AG20443 (cell line): ENCODE data around the gene CSF2RB.

Experiments
- DNase-seq: peaks from one replicate; pipeline ENCODE4 v3.0.0; 2012; ENCODE audit warnings: low spot score, mixed read lengths

Gene CSF2RB

DNA sequence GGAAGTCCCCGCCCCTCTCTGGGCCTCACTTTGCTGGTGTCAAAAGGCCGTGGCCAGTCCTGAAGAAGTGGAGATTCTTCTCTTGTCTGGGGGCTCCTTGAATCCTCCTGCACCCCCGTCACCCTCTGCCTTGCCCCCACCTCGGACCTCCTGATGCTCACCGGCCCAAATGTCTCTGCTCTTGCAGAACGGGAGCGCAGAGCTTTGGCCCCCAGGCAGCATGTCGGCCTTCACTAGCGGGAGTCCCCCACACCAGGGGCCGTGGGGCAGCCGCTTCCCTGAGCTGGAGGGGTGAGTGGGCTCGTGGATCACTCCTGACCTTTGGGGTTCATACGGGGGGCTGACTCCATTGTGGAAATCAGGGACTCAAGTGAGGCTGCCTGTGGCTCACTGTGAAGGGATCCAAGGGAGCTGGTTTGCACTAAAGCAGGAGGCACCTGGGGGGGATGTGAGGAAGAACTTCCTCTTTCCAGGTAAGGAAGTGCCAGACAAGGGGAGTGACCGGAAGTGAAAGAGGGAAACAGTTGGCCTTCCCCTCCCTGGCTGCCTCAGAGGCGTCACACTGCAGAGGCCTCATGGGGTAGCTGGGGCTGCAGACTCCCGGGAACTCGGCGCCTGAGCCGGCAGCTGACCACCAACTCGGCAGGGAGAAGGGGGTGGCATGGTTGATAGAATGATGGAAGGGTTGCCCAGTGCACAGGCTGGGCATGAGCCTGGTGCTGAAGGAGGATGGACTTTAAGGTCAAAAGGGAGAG, 23.1 kb downstream of the CSF2RB start:
- no peak for DNase-seq

DNA sequence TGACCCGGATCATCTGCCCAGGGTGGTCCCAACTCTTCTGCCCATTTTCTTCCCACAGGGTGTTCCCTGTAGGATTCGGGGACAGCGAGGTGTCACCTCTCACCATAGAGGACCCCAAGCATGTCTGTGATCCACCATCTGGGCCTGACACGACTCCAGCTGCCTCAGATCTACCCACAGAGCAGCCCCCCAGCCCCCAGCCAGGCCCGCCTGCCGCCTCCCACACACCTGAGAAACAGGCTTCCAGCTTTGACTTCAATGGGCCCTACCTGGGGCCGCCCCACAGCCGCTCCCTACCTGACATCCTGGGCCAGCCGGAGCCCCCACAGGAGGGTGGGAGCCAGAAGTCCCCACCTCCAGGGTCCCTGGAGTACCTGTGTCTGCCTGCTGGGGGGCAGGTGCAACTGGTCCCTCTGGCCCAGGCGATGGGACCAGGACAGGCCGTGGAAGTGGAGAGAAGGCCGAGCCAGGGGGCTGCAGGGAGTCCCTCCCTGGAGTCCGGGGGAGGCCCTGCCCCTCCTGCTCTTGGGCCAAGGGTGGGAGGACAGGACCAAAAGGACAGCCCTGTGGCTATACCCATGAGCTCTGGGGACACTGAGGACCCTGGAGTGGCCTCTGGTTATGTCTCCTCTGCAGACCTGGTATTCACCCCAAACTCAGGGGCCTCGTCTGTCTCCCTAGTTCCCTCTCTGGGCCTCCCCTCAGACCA, 24.0 kb downstream of the CSF2RB start:
- DNase-seq = no peak

DNA sequence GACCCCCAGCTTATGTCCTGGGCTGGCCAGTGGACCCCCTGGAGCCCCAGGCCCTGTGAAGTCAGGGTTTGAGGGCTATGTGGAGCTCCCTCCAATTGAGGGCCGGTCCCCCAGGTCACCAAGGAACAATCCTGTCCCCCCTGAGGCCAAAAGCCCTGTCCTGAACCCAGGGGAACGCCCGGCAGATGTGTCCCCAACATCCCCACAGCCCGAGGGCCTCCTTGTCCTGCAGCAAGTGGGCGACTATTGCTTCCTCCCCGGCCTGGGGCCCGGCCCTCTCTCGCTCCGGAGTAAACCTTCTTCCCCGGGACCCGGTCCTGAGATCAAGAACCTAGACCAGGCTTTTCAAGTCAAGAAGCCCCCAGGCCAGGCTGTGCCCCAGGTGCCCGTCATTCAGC, 24.6 kb downstream of the CSF2RB start:
- DNase-seq = no peak

DNA sequence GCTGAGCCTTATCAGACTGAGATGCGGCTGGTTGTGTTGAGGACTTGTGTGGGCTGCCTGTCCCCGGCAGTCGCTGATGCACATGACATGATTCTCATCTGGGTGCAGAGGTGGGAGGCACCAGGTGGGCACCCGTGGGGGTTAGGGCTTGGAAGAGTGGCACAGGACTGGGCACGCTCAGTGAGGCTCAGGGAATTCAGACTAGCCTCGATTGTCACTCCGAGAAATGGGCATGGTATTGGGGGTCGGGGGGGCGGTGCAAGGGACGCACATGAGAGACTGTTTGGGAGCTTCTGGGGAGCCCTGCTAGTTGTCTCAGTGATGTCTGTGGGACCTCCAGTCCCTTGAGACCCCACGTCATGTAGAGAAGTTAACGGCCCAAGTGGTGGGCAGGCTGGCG, 25.5 kb downstream of the CSF2RB start:
- no peak for DNase-seq

DNA sequence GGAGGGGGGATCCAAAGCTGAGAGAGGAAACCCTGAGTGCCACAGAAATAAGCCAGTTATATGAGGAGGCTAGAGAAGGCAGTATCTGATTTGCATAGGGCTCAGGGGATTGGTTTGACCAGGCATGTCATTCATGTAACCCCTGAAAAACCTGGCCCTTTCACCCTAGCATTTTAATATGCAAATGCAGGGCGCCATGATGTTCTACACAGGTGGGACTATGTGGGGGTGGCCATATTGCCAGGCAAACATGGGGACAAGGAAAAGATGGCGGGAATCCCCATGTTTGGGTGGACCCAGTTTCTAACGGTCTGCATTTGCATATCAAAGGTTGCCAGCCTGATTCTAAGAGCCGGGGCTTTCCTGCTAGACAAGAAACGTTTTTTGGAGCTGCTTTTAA, 27.2 kb downstream of the CSF2RB start:
- no peak for DNase-seq

DNA sequence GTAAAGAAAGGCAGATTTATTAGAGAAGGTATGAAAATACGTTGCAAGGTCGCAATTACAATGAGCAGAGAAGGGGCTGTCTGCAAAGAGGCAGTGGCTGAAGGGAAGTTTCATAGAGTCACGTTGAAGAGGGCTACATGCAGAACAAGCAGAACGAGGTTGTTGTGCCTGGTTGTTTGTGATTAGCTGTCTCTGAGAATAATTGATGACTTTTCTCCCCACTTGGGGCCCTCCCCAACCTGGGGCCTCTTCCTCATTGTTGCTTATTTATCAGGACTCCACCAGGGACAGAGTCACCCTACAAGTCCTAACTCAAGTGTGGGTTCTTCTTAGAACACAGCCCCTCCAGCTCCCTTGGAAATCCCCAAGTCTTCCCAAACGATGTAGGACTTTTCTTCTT, 29.1 kb downstream of the CSF2RB start:
- no peak for DNase-seq

DNA sequence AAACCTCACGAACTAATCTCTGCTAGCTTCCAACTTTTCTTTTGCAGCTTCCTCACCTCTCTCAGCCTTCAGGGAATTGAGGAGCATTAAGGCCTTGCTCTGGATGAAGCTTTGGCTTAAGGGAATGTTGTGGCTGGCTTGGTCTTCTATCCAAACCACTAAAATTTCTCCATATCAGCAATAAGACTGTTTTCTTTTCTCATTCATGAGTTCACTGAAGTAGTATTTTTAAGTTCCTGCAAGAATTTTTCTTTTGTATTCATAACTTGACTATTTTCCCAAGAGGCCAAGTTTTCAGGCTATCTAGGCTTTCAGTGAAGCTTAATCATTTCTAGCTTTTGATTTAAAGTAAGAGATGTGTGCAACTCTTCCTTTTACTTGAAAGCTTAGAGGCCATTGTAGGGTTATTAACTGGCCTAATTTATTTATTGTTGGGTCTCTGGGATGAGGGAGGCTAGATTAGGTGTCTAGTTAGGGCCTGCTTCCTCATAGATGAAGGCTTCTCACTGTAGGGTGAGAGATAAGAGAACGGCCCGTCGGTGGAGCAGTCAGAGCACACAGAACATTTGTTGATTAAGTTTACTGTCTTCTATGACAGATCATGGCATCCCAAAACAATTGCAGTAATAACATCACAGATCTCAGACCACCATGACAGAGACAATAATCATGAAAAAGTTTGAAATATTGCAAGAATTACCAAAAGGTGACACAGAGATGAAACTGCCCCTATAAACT, 33.2 kb downstream of the CSF2RB start:
- no peak for DNase-seq

DNA sequence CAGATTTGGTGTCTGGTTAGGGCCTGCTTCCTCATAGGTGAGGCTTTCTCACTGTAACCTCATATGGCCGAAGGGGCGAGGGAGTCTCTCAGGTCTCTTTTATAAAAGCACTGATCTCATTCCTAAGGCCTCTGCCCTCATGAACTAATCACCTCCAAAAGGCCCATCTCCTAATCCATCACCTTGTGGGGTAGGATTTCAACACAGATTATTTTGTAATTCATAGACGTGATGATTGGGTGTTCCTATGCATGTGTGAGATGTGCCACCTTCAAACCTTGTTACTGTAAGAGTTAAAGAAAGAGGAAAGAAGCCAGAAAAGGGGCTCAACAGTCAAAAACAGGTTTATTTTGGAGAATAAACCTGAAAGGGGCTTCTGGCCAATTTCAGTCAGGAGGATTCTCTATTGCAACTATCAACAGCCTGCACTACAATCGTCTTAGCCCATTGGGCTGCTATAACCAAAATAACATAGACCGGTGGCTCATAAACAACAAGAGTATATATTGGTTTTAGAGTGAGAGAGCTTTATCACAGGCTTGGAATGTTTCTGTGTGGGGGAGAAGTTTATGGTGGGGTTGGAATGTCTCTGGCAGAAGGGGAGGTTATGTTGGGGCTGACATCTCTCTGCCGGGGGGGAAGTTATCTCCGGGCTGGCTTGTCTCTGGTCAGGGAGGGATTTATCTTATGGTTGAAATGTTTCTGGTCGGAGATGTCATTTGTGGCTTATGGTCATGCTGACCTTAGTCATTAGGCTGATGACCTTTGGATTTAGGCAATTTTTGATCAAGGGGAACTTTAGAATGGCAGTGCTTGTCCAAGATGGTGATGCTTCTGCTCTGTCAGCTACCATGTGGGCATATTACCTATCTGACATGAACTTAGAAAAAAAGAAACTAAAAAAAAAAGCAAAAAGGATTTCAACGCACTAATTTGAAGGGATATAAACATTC, 35.1 kb downstream of the CSF2RB start:
- DNase-seq = peak; percentile 11

DNA sequence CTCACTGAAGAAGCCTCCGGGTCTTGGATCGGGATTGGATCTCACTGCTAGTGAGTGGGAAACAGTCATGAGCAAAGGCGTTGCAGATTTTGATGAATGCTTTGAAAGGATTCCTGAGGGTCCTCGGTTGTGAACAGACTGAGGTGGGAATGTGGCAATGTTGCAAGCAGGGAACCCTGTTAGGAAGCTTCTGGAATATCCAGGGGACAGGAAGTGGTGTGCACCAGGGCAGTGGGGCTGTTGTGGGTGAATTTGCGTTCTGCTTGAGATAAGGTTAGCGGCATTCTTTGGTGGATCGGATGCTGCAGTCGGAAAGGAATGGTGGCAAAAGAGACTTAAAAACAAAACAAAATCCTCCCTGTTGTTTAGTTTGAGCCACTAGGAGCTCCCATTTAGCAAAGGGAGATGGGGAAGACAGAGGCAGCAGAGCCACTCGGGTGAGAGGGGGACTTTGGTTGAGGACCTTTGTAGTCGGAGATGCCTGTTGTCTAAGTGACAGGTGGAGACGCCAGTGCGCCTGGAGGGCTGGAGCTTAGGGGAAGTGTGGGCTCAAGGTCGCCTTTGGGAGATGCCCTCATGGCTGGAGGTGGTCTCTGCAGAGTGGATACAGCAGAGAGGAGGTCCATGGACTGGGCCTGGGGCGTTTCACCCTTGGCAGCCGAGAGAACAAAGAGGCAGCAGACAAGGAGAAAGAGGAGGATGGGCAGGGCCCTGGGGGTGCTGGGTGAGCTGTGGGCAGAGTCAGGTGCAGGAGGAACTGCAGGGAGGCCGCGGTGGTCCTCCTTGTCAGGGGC, 37.6 kb downstream of the CSF2RB start:
- DNase-seq = no peak

DNA sequence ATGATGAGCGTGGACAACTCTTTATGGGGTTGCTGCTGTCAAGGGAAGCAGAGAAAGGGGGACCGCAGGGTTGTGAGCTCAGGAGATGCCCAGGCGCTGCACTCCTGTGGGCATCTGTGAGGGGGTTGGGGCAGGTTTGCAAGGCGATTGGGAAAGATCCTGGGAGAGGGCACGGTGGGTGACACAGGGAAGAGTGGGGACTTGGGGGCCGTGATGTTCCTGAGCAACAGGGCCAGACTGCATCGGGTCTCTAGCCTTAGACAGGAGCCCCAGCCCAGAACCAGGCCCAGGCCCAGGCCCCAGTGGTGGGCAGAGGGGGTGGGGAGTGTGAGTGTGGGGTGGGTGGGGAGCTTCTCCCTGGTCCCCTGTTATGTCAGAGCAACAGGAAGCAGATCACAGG, 38.3 kb downstream of the CSF2RB start:
- DNase-seq = no peak

DNA sequence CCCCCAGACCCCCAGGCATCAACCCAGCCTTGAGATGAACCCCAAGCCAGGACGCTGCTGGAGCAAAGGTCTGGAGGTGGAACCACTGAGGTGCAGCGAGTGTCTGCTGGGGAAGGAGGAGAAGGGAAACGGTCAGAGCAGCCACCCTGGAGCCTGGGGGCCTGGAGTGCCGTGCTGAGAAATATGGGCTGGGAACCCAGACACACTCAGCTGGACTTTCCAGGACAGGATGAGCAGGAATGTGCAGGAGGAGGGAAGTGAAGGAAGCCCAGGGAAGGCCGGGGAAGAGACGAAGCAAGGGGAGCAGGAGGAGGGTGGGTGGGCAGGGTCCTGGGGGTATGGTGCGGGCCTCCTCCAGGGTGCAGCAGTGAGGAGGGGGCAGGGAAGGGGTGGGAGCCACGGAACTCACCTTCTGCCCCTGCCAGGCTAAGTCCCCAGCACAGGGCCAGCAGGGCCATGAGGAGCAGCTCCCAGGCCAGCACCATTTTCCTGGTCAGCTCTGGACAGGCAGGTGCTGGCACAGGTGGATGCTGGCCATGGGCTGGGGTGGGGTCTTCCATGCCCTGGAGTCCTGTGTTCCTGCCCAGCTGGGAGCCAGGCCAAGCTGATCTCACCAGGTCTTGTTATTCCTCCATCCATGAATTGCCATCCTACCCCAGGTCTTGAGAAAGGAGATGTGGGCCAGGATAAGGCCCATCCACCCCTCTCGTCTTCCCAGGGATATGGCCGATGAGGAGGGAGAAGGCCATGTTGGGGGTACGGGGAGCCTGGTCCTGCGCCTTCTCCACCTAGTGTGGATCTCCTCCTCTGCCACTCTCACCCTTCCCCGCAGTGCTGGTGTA, 40.0 kb downstream of the CSF2RB start:
- no peak for DNase-seq

DNA sequence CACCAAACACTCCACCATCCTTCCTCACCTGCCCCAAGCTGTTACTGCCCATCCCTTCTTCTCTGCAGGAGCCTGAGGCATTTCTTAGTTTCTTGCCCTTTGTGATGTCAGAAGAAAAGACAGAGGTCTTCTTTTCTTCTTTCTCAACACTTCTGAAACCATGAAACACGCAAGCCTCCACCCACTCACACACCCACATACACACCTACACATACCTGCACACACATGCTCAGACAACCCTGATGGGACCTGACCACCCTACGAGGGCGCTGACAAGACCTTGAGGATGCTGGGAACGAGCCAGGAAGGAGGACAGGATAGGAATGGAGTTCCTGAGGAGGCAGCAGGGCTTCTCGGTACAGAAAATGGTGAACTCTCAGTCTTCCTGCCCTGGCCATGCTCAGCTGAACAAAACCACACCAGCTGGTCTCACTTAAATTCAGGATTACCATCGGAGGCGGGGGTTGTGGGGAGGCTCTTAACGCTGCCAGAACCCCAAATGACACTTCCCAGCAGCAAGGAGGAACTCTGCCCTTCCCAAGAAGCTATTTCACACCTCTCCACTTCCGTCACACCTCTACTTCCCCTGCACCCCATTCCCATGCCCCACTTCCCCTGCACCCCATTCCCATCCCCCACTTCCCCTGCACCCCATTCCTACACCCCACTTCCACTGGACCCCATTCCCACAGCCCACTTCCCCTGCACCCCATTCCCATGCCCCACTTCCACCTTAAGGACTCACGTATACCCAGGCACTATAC, 41.0 kb downstream of the CSF2RB start:
- no peak for DNase-seq

DNA sequence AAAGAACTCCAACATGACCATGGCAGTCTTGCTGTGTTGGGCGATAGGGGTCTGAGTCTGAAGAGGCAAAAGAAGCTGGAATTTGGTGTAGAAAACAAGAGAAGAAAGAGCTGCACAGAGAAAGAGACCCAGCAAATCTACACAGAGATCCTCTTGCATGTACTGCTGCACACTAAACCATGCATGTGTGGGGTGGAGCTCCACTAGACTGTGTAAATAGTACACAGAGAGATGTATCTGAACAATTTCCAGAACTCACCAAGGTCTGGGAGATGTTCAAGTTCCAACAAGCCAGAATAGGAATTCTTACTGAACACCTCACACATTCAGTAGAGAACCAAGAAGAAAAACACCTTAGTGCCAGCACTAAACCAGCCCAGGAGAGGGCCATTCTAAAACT, 42.3 kb downstream of the CSF2RB start:
- no peak for DNase-seq

DNA sequence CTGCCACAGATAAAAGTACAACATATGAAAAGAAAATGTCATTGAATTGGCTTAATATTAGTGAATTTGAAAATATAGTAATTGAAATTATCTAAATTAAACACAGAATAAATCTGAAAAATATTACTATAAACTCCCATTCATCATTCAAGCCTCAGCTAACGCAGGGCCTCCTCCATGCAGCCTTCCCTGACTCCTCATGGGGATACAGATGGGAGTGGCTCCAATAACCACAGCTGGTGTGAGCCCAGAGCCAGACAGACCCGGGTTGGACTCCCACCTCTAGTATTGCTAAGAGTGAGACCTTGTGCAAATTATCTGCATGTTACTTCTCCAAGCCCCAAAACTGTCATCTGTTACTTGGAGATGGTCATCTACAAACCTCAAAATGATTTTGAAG, 44.9 kb downstream of the CSF2RB start:
- DNase-seq = no peak

DNA sequence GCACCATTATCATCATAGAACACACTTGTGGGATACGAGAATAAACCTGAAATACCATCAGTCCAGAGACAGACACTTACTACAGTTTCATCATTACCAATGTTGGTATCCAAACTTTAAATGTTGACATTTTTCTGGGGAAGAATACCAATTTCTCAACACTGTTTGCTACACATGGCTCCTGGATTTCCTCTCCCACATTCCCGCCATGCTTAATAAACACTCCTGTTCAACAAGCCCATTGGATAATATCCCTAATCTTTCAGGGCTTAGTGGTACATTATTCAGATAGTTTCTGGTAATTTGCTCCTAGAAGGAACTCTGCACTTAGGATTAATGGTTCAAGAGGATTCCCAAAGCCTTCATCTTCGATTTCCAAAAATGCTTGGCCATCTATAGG, 48.2 kb downstream of the CSF2RB start:
- DNase-seq = no peak

DNA sequence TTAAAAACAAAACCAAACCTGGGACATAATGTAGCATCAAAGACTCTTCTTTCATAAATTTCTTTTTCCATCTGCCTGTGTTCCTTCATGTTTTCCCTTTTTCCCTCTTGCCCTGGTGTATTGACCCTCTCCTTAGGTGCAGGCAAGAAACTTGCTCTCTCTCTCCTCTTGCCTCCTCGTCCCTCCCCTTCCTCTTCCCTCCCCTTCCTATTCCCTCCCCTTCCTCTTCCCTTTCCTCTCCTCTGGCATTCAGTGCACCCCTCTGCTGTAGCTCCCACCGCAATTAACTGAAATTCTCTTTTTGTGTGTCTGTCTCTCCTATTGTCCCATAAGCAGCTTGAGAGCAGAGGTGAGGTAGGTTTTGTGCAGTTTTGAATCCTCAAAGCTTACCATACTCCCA, 49.9 kb downstream of the CSF2RB start:
- no peak for DNase-seq

DNA sequence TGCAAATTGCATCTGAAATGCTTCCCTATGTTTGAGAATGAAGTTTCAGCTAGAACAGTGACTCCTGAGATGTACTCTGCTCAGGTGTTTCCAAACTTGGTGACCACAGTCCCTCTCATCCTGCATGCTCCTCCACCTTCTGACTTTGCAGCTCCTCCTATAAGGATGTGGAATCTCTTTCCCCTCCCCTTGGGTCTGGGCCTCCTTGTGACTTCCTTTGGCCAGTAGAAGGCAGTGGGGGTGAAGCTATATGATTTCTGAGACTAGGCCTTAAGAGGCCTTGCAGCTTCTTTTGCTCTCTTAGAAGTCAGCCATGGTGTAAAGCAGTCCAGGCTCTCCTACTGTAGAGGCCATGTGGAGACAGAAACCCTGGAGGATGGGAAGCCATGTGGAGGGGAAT, 50.7 kb downstream of the CSF2RB start:
- no peak for DNase-seq

DNA sequence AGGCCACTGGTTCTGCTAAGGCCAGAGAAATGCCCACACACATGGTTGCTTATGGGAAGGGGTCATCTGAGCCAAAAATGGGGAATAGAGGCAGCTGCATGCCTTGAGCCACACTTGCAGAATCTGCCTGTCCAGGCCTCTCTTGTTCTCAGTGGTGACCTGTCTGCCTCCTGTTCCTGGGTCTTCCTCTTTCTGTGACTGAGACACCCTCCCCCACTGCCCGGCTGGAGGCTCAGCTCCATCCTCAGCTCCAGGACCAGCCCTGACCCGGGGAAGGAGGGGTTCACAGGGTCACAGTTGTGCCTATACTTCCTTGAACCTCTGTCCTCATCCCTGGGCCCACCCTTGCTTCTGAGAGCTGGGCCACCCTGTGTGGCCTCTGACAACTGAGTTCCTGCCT, 52.3 kb downstream of the CSF2RB start:
- no peak for DNase-seq

DNA sequence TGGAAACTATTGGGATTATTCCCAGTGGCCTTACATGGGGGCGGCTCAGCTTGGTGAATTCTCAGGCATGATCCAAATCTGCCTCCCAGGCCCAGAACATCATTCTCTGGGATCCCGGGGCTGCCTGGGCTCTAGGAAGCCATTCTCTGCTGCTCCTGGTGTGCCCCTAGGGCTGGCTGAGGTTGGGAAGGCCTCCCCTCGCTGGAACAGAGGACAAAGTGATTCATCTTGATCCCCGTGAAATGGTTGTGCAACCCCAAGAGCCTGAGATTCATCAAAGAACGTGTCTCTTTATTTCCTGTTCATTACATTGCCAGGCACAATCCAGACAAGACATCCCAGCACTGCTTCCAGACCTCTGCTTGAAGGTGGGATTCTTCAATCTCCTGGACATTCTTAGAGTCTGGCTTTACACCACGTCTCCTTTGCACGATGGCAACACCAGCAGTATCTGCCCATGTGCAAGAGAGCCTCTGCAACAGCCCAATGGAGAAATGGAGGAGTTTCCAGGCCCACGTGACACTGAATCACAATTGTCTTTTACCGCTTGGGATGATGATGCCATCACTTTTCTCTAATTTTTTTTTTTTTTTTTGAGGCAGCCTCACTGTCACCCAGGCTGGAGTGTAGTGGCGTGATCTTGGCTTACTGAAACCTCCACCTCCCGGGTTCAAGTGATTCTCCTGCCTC, 53.6 kb downstream of the CSF2RB start:
- DNase-seq = no peak
